Measurements from ENCODE around the gene PDE6H. TPM values are rescaled to one million over a fixed set of nuclear protein-coding genes. Genes with fewer than 3 reads are reported as not detected.

PDE6H gene
- total and polyA plus RNA-seq, 4 donors: not detected

- TF ChIP-seq NR2F2 (IDR thresholded peaks at IDR 0.05): no peak
Measured at GRCh38 chr12:14974633-14975032, 1.8 kb downstream of the PDE6H start (continued).

- H3K9me3 ChIP-seq (ENCODE audit: control insufficient read depth in 4 of 4, low read length in 3 of 4): no peaks in the 10 kb centered on the region
- H3K27me3 ChIP-seq (ENCODE audit: control insufficient read depth in 4 of 4, insufficient read depth in 4 of 4, low read length in 3 of 4): no peaks in the 10 kb centered on the region
- H3K4me3 ChIP-seq (ENCODE audit: low read depth in 1 of 3, low read length in 3 of 3): no peak overlapping the region
- H3K27ac ChIP-seq (ENCODE audit: low read depth in 1 of 2, low read length in 2 of 2): no peak overlapping the region
- TF ChIP-seq EGR1 (IDR thresholded peaks at IDR 0.05; ENCODE audit: low read depth in 2 of 2) (no peak), HNF4G (IDR thresholded peaks at IDR 0.05) (no peak), FOXA2 (IDR thresholded peaks at IDR 0.05) (no peak), RAD21 (IDR thresholded peaks at IDR 0.05) (no peak), HNF4A (conservative IDR thresholded peaks at IDR 0.05) (no peak), MAX (IDR thresholded peaks at IDR 0.05) (no peak), GABPA (IDR thresholded peaks at IDR 0.05 in 1 of 2, conservative IDR thresholded peaks at IDR 0.05 in 1 of 2) (no peak), ZBTB33 (IDR thresholded peaks at IDR 0.05) (no peak), REST (IDR thresholded peaks at IDR 0.05) (no peak), CTCF (IDR thresholded peaks at IDR 0.05; ENCODE audit: low read depth, low read length, missing input control) (no peak), NR2F2 (IDR thresholded peaks at IDR 0.05) (no peak), RXRA (IDR thresholded peaks at IDR 0.05) (no peak), FOXA1 (IDR thresholded peaks at IDR 0.05) (no peak), JUND (IDR thresholded peaks at IDR 0.05) (no peak), TAF1 (conservative IDR thresholded peaks at IDR 0.05) (no peak), ATF3 (IDR thresholded peaks at IDR 0.05) (no peak), YY1 (IDR thresholded peaks at IDR 0.05) (no peak)
- no peak overlapping the region for H3K9ac ChIP-seq (ENCODE audit: low read depth in 1 of 2, low read length in 2 of 2)
- no peak for DNase-seq (ENCODE audit: low spot score)
- 92% methylated on average over 4 of the region's 4 CpGs for WGBS
- H3K4me1 ChIP-seq (ENCODE audit: control insufficient read depth in 4 of 4, insufficient read depth in 4 of 4, low read length in 3 of 4): no peaks in the 10 kb centered on the region
- H3K36me3 ChIP-seq (ENCODE audit: control insufficient read depth in 4 of 4, insufficient read depth in 3 of 4, low read depth in 1 of 4, low read length in 3 of 4): no peaks in the 10 kb centered on the region
Measured at GRCh38 chr12:14975457-14975856, 2.6 kb downstream of the PDE6H start.

Measured in liver (tissue), 9 donors.